ENCODE results near the gene SPINK7. TPM values are rescaled to one million over a fixed set of nuclear protein-coding genes. Genes with fewer than 3 reads are reported as not detected.

The SPINK7 gene
- total RNA-seq = not detected in 2 replicates

DNA sequence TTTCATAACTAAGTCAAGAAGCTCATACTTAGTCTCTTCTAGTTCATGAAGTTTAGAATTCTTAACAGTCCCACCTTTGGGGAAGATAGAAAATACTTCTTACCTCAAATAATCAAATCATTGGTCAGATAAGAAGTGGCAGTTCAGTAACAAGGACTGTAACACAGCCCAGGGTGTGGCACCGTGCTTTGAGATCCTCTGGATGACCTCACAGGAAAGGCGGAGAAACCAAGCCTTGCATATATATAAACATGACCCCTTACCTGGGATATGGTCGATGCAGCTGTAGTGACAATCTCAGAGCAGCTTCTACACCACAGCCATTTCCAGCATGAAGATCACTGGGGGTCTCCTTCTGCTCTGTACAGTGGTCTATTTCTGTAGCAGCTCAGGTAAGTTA is at the start of gene SPINK7:
Gene SPINK7, plus strand, starts transcription at position 271 of the 400 bp plus-strand sequence. Its CDS starts 61 bp downstream, at position 332.

GRCh38 chr5:148268566-148268965 is 43.7 kb upstream of the SPINK7 start, which contains the start of gene SPINK13:
Gene SPINK13, plus strand, starts transcription at chr5:148268794. Its CDS starts 1,279 bp downstream, at chr5:148270073.

GRCh38 chr5:148335259-148335658 is 23.0 kb downstream of the SPINK7 start, which contains the start of gene SPINK9:
Gene SPINK9, plus strand, starts transcription at chr5:148335559. Its CDS starts 55 bp downstream, at chr5:148335614.

Other genes with a start within 250 kb of the SPINK7 start
- not detected in 2 replicates for gene SPINK5, start 248.4 kb upstream of the SPINK7 start, total RNA-seq
- not detected in 2 replicates for gene SPINK14, start 143.9 kb upstream of the SPINK7 start, total RNA-seq
- gene SPINK6, start 109.4 kb upstream of the SPINK7 start, total RNA-seq = 0.39 TPM in 1 of 2 replicates, not detected in the other
- not detected in 2 replicates for gene MARCOL, start 73.9 kb upstream of the SPINK7 start, total RNA-seq
- gene SPINK13, start 43.6 kb upstream of the SPINK7 start, total RNA-seq = not detected in 2 replicates
- gene SPINK9, start 23.1 kb downstream of the SPINK7 start, total RNA-seq = not detected in 2 replicates
- gene FBXO38, start 71.5 kb downstream of the SPINK7 start, total RNA-seq = 61.7 and 72.2 TPM in 2 replicates

Measured in placental epithelial cell (primary cell).